K562 (cell line): ENCODE data around the gene ZBTB16. TPM values are rescaled to one million over a fixed set of nuclear protein-coding genes. Genes with fewer than 3 reads are reported as not detected.
A peak's percentile ranks its signal among the peaks of the same experiment; 100 is the strongest.

Experiments
- ATAC-seq: fragments of 200-7000 bp; cut with Tn5 transposase; 3 replicates; pipeline ENCODE4 v1.9.1; 2020; ENCODE audit warnings: moderate library complexity
- BruUV-seq: library from RNA; stranded (reverse); fragments of 400-500 nt; replicated peaks from 2 replicates; lab custom pipeline; 2021; lab: Mats Ljungman, UMichigan
- CTCF ChIA-PET: fragments of 300-600 bp; formaldehyde crosslinking; extraction: SDS; loops from one replicate; lab custom pipeline; 2021; ENCODE audit warnings: low intra/inter-chr PET ratio; lab: Yijun Ruan, JAX
- POLR2A ChIA-PET: fragments of 300-600, 350-650 bp; sonication (Branson Sonifier 250); formaldehyde crosslinking; extraction: SDS; loops from one replicate; lab custom pipeline; 2021; ENCODE audit warnings: antibody characterized with exemption, inconsistent platforms; lab: Yijun Ruan, JAX
- DNase-seq, 4 experiments: peaks; one replicate each; pipeline versions ENCODE4 v3.0.0 to v3.0.0-alpha.2; 2011 to 2018; ENCODE audit warnings: low spot score in 3 of 4, mixed read lengths in 3 of 4; ENCODE audit errors: extremely low read depth in 1 of 4
- FAIRE-seq: peaks from 2 replicates; lab custom pipeline; 2011; peaks lifted over from hg19 to GRCh38; lab: Jason Lieb, UNC
- H2AFZ ChIP-seq: 2 replicates; pipeline ENCODE4 v1.6.0; 2011; ENCODE audit warnings: low read depth, low read length, control low read depth, inconsistent platforms
- H3K27ac ChIP-seq: fragments of 200-600 bp; 3 replicates; pipeline ENCODE4 v1.8.0; 2011; ENCODE audit warnings: low read depth, mild to moderate bottlenecking, control low read depth, inconsistent platforms, low read length, moderate library complexity, mixed read lengths; ENCODE audit errors: extremely low read depth
- H3K27me3 ChIP-seq, 2 experiments: fragments of 300-600 bp in 1 of 2; 2 replicates in 1 of 2; 3 replicates in 1 of 2; pipeline versions ENCODE4 v1.6.0 to v1.8.0; 2011; ENCODE audit warnings: inconsistent platforms in 2 of 2, low read length in 2 of 2, mild to moderate bottlenecking in 1 of 2, mixed read lengths in 1 of 2, moderate library complexity in 1 of 2; ENCODE audit not compliant: control insufficient read depth in 2 of 2, insufficient read depth in 2 of 2
- H3K36me3 ChIP-seq: fragments of 300-600 bp; 3 replicates; pipeline ENCODE4 v1.8.0; 2011; ENCODE audit warnings: mild to moderate bottlenecking, low read length, inconsistent platforms; ENCODE audit not compliant: control insufficient read depth, insufficient read depth
- H3K4me1 ChIP-seq, 2 experiments: fragments of 200-600 bp in 1 of 2; replicated peaks in 1 of 2; 2 replicates in 1 of 2; 3 replicates in 1 of 2; pipeline versions ENCODE4 v1.5.1 to v1.8.0; 2011; ENCODE audit warnings: inconsistent platforms in 2 of 2, low read length in 2 of 2, mild to moderate bottlenecking in 1 of 2, mixed read lengths in 1 of 2, moderate library complexity in 1 of 2; ENCODE audit not compliant: control insufficient read depth in 2 of 2, insufficient read depth in 2 of 2
- H3K4me2 ChIP-seq: 2 replicates; pipeline ENCODE4 v1.6.1; 2011; ENCODE audit warnings: low read length, control low read depth, inconsistent platforms, mixed read lengths; ENCODE audit not compliant: insufficient read depth
- H3K4me3 ChIP-seq: fragments of 200-600 bp; sonication (generic), shearing (Covaris generic); 2 replicates; pipeline ENCODE4 v1.5.1; 2016; ENCODE audit warnings: control low read depth, inconsistent platforms
- H3K79me2 ChIP-seq: fragments of 200-600 bp; 3 replicates; pipeline ENCODE4 v1.8.0; 2011; ENCODE audit warnings: low read length, inconsistent platforms; ENCODE audit not compliant: control insufficient read depth, insufficient read depth
- H3K9ac ChIP-seq, 2 experiments: 2 replicates each; pipeline versions ENCODE4 v1.6.0 to v1.6.1; 2011; ENCODE audit warnings: low read depth in 2 of 2, low read length in 2 of 2, control low read depth in 1 of 2, inconsistent platforms in 1 of 2, mild to moderate bottlenecking in 1 of 2, mixed read lengths in 1 of 2; ENCODE audit not compliant: insufficient read depth in 1 of 2
- H3K9me1 ChIP-seq: one replicate; pipeline ENCODE4 v1.6.0; 2011; ENCODE audit warnings: inconsistent platforms, mild to moderate bottlenecking, low read length, moderate library complexity; ENCODE audit not compliant: control insufficient read depth, insufficient read depth
- H3K9me3 ChIP-seq: replicated peaks from 2 replicates; pipeline ENCODE4 v1.5.1; 2011; ENCODE audit warnings: low read depth, low read length, inconsistent platforms; ENCODE audit not compliant: control insufficient read depth, insufficient read depth
- H4K20me1 ChIP-seq: replicated peaks from 2 replicates; pipeline ENCODE4 v1.6.1; 2011; ENCODE audit warnings: low read length, inconsistent platforms, mixed read lengths; ENCODE audit not compliant: control insufficient read depth, insufficient read depth
- NFRKB ChIP-seq: fragments of 450-650 bp; IDR thresholded peaks from 2 replicates; pipeline ENCODE4 v1.6.1; 2016; ENCODE audit warnings: low read depth
- RBM25 ChIP-seq: fragments of 200-400 bp; formaldehyde crosslinking; IDR thresholded peaks from 2 replicates; pipeline ENCODE4 v1.6.1; 2018; ENCODE audit warnings: low read length, low read depth, moderate library complexity; ENCODE audit not compliant: severe bottlenecking
- RHOXF2B ChIP-seq: fragments of 250-450 bp; sonication (Bioruptor Pico); conservative IDR thresholded peaks from 2 replicates; pipeline ENCODE4 v1.5.1; 2021
- WGBS: fragments of 100-300 bp; shearing (Covaris generic); methylation state at CpG from one replicate; pipeline ENCODE4 v1.1.6; 2016; ENCODE audit warnings: low coverage, mixed read lengths; ENCODE audit not compliant: insufficient coverage; ENCODE audit errors: missing lambda C conversion rate; 5-methylcytosine and 5-hydroxymethylcytosine counted together
- in situ Hi-C: fragments of 300-500 bp; cut with MboI; formaldehyde crosslinking; loops from 4 replicates; pipeline ENCODE4 v1.15.0; 2018; ENCODE audit warnings: inconsistent platforms, mixed read lengths
- intact Hi-C: fragments of 100-400 bp; cut with micrococcal nuclease; formaldehyde crosslinking; loops from 2 replicates; pipeline ENCODE4 v1.14.2; 2022
- polyA plus RNA-seq, 8 experiments: library from polyadenylated mRNA; depleted of rRNA in 4 of 8; stranded (reverse) in 5 of 8; unstranded in 3 of 8; fragments of >200 nt; fragmentation: Nextera tagmentation in 2 of 8; fragmentation: Illumina TruSeq in 1 of 8; extraction: Ambion mirVana in 2 of 8; extraction: Trizol in 1 of 8; gene quantifications; 2 replicates each; pipeline versions ENCODE4 v1.2.1 to v1.2.3, GENCODE V29; 2011 to 2014; ENCODE audit warnings: inconsistent platforms in 1 of 8, missing spikeins in 1 of 8
- total RNA-seq, 7 experiments: library from RNA; depleted of rRNA in 6 of 7; stranded (reverse); fragments of >200 nt in 6 of 7; fragmentation: Illumina TruSeq in 2 of 7; extraction: Trizol in 2 of 7; gene quantifications; 2 replicates each; pipeline versions ENCODE4 v1.2.1 to v1.2.3, GENCODE V29; 2011 to 2021; ENCODE audit warnings: low replicate concordance in 1 of 7
- TF ChIP-seq, protein P1 (sequence below), 2 experiments: fragments of 450-650 bp; formaldehyde crosslinking in 1 of 2; IDR thresholded peaks; 2 replicates each; pipeline versions ENCODE4 v1.4.0 to v1.6.1; 2014 to 2020; ENCODE audit warnings: mild to moderate bottlenecking in 2 of 2, borderline replicate concordance in 1 of 2, low read depth in 1 of 2
- TF ChIP-seq, protein P2 (sequence below): sonication (generic); formaldehyde crosslinking; IDR thresholded peaks from 2 replicates; pipeline ENCODE4 v1.5.0; 2020; ENCODE audit warnings: missing genetic modification reagents

The ZBTB16 gene
- total and polyA plus RNA-seq, 9 of the 15 experiments (the other 6 are each of a cell fraction or from before 2014, with no cell fraction given) = 0.06 to 0.40 (median 0.24) TPM; not detected in 4

DNA sequence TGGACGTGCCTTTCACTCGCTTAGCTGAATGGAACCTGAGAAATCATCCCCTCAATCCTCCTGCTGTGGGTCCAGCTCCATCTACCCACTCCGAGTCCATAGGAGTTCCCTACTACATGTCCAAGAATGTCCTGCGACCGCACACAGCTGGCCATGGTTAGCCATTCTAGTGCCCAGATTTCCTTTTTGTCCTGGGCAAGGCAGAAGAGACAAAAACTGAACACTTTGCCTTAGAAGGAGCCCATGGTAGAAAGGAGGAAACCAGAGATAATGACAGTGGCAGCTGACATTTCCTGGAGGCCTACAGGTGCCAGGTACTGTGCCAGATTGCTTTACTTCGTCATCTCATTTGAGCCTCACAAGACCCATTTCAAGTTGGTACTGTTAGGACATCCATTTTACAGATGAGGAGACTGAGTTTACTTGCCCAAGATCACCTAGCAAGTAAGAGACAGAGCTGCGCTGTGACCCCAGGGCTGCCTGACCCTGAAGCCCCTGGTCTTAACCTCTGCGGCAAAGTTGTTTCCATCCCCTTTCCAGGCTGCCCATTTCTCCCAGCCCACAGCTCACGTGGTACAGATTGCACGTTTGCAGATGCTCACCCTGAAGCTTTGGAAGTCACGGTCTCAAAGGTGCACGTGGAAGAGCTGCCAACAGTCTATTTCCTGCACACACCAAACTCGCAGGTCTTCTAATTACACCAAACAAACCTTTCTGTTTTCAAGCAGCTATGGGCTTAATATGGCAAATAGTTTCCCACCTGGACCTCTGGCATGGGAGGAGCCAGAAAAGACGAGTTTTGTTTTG is 112.7 kb downstream of the ZBTB16 start:
- no peak overlapping the region for H3K27ac ChIP-seq
- no peaks in the 10 kb centered on the region for H3K9me1 ChIP-seq
- CTCF ChIA-PET = no interaction called here

More for the DNA sequence above, 112.7 kb downstream of the ZBTB16 start:
- TF ChIP-seq, protein P1, sequence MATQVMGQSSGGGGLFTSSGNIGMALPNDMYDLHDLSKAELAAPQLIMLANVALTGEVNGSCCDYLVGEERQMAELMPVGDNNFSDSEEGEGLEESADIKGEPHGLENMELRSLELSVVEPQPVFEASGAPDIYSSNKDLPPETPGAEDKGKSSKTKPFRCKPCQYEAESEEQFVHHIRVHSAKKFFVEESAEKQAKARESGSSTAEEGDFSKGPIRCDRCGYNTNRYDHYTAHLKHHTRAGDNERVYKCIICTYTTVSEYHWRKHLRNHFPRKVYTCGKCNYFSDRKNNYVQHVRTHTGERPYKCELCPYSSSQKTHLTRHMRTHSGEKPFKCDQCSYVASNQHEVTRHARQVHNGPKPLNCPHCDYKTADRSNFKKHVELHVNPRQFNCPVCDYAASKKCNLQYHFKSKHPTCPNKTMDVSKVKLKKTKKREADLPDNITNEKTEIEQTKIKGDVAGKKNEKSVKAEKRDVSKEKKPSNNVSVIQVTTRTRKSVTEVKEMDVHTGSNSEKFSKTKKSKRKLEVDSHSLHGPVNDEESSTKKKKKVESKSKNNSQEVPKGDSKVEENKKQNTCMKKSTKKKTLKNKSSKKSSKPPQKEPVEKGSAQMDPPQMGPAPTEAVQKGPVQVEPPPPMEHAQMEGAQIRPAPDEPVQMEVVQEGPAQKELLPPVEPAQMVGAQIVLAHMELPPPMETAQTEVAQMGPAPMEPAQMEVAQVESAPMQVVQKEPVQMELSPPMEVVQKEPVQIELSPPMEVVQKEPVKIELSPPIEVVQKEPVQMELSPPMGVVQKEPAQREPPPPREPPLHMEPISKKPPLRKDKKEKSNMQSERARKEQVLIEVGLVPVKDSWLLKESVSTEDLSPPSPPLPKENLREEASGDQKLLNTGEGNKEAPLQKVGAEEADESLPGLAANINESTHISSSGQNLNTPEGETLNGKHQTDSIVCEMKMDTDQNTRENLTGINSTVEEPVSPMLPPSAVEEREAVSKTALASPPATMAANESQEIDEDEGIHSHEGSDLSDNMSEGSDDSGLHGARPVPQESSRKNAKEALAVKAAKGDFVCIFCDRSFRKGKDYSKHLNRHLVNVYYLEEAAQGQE (IDR thresholded peaks at IDR 0.05; ENCODE audit: borderline replicate concordance) = no peak
- TF ChIP-seq, protein P1 (CRISPR knock-in tag; IDR thresholded peaks at IDR 0.05; ENCODE audit: low read depth) = no peak
- TF ChIP-seq RBM25 (peak; percentile 35), NFRKB (no peak), RHOXF2B (CRISPR knock-in tag) (no peak)
- TF ChIP-seq, protein P2, sequence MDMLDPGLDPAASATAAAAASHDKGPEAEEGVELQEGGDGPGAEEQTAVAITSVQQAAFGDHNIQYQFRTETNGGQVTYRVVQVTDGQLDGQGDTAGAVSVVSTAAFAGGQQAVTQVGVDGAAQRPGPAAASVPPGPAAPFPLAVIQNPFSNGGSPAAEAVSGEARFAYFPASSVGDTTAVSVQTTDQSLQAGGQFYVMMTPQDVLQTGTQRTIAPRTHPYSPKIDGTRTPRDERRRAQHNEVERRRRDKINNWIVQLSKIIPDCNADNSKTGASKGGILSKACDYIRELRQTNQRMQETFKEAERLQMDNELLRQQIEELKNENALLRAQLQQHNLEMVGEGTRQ (CRISPR knock-in tag) = peak; percentile 25; the same call in 1 of the 2 replicates
- POLR2A ChIA-PET = interaction anchor here (0.6 to 0.8 kb wide), 3 partner anchors 10 to 1408 kb away, joined by 3 to 4 read pairs (median 3); no protein-coding TSS in a partner anchor
- H2AFZ ChIP-seq = no peak overlapping the region
- BruUV-seq = no TSS peak
- no peak overlapping the region for H3K4me3 ChIP-seq
- 34% methylated on average over 14 of the region's 14 CpGs for WGBS
- H3K27me3 ChIP-seq = peaks cover 24 to 66% of the 10 kb centered on the region in 2 experiments; a peak in 4 of 5 replicates
- in situ Hi-C loops = no loop called here
- intact Hi-C loops = no loop called here
- H3K9ac ChIP-seq = no peak overlapping the region
- no peaks in the 10 kb centered on the region for H3K36me3 ChIP-seq
- H3K9me3 ChIP-seq = no peaks in the 10 kb centered on the region
- no peaks in the 10 kb centered on the region for H3K79me2 ChIP-seq
- no peak overlapping the region for H3K4me2 ChIP-seq
- DNase-seq (no peak), ATAC-seq (no peak), FAIRE-seq (no peak)
- H4K20me1 ChIP-seq = no peaks in the 10 kb centered on the region
- no peaks in the 10 kb centered on the region for H3K4me1 ChIP-seq
